Stromal cell of bone marrow (primary cell): ENCODE data around the gene RSPH6A.

ENCODE experiments used
- DNase-seq: peaks from one replicate; pipeline ENCODE4 v3.0.0-alpha.2; 2012; ENCODE audit warnings: low read depth

The RSPH6A gene

GRCh38 chr19:45779231-45780145, 35.6 kb downstream of the RSPH6A start:
- DNase-seq: no peak

GRCh38 chr19:45778010-45778661, 37.0 kb downstream of the RSPH6A start:
- DNase-seq: no peak

- DNase-seq: no peak
Measured at GRCh38 chr19:45777395-45777961, 37.6 kb downstream of the RSPH6A start.

- no peak for DNase-seq
Measured at GRCh38 chr19:45774765-45775164, 40.3 kb downstream of the RSPH6A start.

GRCh38 chr19:45773384-45773783, 41.7 kb downstream of the RSPH6A start:
- DNase-seq: no peak

- DNase-seq: no peak
Measured at GRCh38 chr19:45772912-45773311, 42.2 kb downstream of the RSPH6A start.

GRCh38 chr19:45772130-45772840, 42.8 kb downstream of the RSPH6A start:
- no peak for DNase-seq

GRCh38 chr19:45771311-45771933, 43.7 kb downstream of the RSPH6A start:
- no peak for DNase-seq

GRCh38 chr19:45770192-45771101, 44.7 kb downstream of the RSPH6A start:
- peak; percentile 95 for DNase-seq

- no peak for DNase-seq
Measured at GRCh38 chr19:45769821-45770191, 45.3 kb downstream of the RSPH6A start.

- DNase-seq: peak; percentile 96
Measured at GRCh38 chr19:45768984-45769782, 45.9 kb downstream of the RSPH6A start, which contains the start of gene SIX5. SIX5 (minus strand) TSS chr19:45769252; CDS start chr19:45768844, 408 bp downstream.

GRCh38 chr19:45768655-45768983, 46.5 kb downstream of the RSPH6A start:
- DNase-seq: no peak

- no peak for DNase-seq
Measured at GRCh38 chr19:45767881-45768654, 47.0 kb downstream of the RSPH6A start.

- peak; percentile 81 for DNase-seq
Measured at GRCh38 chr19:45767410-45767880, 47.7 kb downstream of the RSPH6A start.

GRCh38 chr19:45766869-45767346, 48.2 kb downstream of the RSPH6A start:
- no peak for DNase-seq

- no peak for DNase-seq
Measured at GRCh38 chr19:45766296-45766868, 48.7 kb downstream of the RSPH6A start.

- no peak for DNase-seq
Measured at GRCh38 chr19:45765702-45766295, 49.3 kb downstream of the RSPH6A start.
